Fibroblast of the aortic adventitia (primary cell): ENCODE data around the gene FSHB. TPM values are rescaled to one million over a fixed set of nuclear protein-coding genes. Genes with fewer than 3 reads are reported as not detected.

Experiments
- DNase-seq: peaks from one replicate; pipeline ENCODE4 v3.0.0-alpha.2; 2010; ENCODE audit warnings: low read depth
- H3K4me3 ChIP-seq: 2 replicates; pipeline ENCODE4 v1.5.1; 2011; ENCODE audit warnings: low read depth, mild to moderate bottlenecking, control low read depth, low read length, moderate library complexity
- total RNA-seq: library from RNA; depleted of rRNA; stranded (reverse); fragments of >200 nt; gene quantifications from 2 replicates; pipeline ENCODE4 v1.2.3, GENCODE V29; 2012; ENCODE audit warnings: low replicate concordance
- TF ChIP-seq, protein P1 (sequence below): IDR thresholded peaks from 2 replicates; pipeline ENCODE4 v1.5.1; 2011; ENCODE audit warnings: mild to moderate bottlenecking, low read length, control low read depth, inconsistent platforms; ENCODE audit not compliant: insufficient read depth

The FSHB gene
- total RNA-seq, 1 donor = not detected

GRCh38 chr11:30206249-30206996 is 24.4 kb upstream of the FSHB start:
- H3K4me3 ChIP-seq = no peak overlapping the region
- TF ChIP-seq, protein P1, sequence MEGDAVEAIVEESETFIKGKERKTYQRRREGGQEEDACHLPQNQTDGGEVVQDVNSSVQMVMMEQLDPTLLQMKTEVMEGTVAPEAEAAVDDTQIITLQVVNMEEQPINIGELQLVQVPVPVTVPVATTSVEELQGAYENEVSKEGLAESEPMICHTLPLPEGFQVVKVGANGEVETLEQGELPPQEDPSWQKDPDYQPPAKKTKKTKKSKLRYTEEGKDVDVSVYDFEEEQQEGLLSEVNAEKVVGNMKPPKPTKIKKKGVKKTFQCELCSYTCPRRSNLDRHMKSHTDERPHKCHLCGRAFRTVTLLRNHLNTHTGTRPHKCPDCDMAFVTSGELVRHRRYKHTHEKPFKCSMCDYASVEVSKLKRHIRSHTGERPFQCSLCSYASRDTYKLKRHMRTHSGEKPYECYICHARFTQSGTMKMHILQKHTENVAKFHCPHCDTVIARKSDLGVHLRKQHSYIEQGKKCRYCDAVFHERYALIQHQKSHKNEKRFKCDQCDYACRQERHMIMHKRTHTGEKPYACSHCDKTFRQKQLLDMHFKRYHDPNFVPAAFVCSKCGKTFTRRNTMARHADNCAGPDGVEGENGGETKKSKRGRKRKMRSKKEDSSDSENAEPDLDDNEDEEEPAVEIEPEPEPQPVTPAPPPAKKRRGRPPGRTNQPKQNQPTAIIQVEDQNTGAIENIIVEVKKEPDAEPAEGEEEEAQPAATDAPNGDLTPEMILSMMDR = no peak
- no peak for DNase-seq

DNA sequence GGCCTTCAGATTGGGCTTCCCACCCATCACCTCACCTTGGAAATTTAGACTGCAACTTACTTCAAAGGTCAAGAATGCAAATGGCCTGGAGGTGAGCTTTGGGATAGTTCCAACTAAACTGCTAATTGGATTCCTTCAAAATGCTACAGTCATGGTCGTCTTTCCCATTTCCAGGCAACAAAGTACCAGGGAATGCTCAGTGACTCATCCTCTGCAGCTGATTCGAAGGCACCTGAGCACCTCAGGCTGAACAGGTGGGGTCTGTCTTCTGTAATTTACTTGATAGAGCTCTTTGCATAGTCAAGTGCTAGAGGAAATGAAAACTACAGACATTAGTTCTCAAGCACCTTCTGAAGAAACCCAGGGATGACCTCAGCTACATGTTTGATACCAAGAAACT is 20.5 kb upstream of the FSHB start:
- DNase-seq = no peak
- H3K4me3 ChIP-seq = no peak overlapping the region
- TF ChIP-seq, protein P1 = no peak

- TF ChIP-seq, protein P1 = no peak
- DNase-seq = no peak
- no peak overlapping the region for H3K4me3 ChIP-seq
Measured at GRCh38 chr11:30216534-30216933, 14.3 kb upstream of the FSHB start.

- no peak for DNase-seq
- TF ChIP-seq, protein P1 = no peak
- no peak overlapping the region for H3K4me3 ChIP-seq
Measured at GRCh38 chr11:30218278-30218677, 12.5 kb upstream of the FSHB start.

DNA sequence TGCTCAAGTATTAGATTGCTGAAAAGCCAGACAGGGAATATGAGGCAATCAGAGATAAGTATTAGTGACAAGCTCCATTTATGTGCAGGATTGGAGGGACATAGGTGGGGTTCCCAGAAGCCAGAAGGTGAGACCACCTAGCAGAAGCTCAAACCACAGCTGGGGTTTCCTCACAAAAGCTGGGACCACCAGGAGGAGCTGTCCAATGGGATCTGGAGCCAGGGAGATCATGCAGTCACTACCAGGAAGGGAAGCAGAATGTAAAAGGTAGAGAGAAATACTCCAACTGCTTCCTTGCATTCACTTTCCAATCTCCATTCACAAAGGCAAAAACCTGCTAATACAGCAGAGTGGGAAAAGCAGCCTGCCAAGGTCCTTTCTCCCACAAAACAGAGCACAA is 5.2 kb upstream of the FSHB start:
- no peak for DNase-seq
- TF ChIP-seq, protein P1 = no peak

GRCh38 chr11:30228323-30228884 is 2.4 kb upstream of the FSHB start:
- no peak for DNase-seq
- TF ChIP-seq, protein P1 = no peak
- no peak overlapping the region for H3K4me3 ChIP-seq

More for the DNA sequence above, 5.2 kb upstream of the FSHB start:
- H3K4me3 ChIP-seq = no peak overlapping the region
